BE2C (cell line): ENCODE results near the gene ART5.

ENCODE experiments used
- DNase-seq: peaks from one replicate; pipeline ENCODE4 v3.0.0-alpha.2; 2020
- H3K27me3 ChIP-seq: fragments of 250-450 bp; sonication (Bioruptor Pico); 2 replicates; pipeline ENCODE4 v1.5.1; 2020; ENCODE audit warnings: mild to moderate bottlenecking
- H3K36me3 ChIP-seq: fragments of 250-450 bp; sonication (Bioruptor Pico); 2 replicates; pipeline ENCODE4 v1.5.1; 2020; ENCODE audit warnings: mild to moderate bottlenecking
- H3K4me1 ChIP-seq: fragments of 250-450 bp; sonication (Bioruptor Pico); 2 replicates; pipeline ENCODE4 v1.5.1; 2020
- H3K4me3 ChIP-seq: 2 replicates; pipeline ENCODE4 v1.5.1; 2011; ENCODE audit warnings: low read depth, low read length
- H3K9me3 ChIP-seq: fragments of 250-450 bp; sonication (Bioruptor Pico); 2 replicates; pipeline ENCODE4 v1.5.1; 2020
- TF ChIP-seq, protein P1 (sequence below): IDR thresholded peaks from 2 replicates; pipeline ENCODE4 v1.5.1; 2012; ENCODE audit warnings: mild to moderate bottlenecking, low read depth, low read length

ART5 gene

DNA sequence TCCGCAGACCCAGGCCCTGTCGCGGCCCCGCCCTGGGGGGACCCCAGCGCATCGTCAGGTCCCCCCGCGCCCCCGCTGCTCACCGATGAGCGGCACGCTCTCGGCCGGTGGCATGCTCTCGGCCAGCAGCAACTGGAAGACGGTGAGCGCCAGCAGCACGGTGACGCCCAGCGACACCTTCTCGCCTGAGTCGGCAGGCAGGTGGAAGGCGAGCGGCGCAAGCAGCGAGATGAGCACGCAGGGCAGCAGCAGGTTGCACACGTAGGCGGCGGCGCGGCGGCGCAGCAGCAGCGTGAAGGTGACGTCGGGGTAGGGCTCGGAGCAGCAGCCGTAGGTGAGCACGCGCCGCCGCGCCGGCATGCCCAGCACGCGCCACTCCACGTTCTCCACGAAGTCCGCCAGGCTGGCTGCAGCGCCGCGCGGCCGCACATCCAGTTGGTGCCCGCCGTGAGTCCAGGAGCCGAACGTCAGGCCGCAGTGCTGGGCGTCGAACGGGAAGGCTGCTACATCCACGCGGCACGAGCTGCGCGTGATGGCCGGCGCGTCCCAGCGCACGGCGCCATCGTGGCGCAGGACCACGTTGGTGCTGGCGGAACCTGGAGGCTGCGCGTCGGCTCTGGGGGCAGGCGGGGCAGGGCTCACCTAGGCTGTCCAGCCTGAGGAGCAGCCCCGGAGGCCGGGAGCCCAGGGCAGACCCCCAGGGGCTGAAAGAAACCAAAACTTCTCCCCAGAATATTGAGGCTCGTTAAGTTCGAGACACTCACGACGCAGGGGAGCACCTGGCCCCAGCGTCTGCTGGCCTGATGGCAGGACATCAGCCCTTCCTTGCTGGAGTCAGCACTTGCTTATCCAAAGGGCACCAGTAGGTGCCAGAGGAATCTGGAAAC lies 25.6 kb upstream of the ART5 start:
- Histone ChIP-seq H3K4me1 (no peaks in the 10 kb centered on the region), H3K36me3 (no peaks in the 10 kb centered on the region), H3K27me3 (no peaks in the 10 kb centered on the region), H3K4me3 (no peak overlapping the region), H3K9me3 (no peaks in the 10 kb centered on the region)
- TF ChIP-seq, protein P1, sequence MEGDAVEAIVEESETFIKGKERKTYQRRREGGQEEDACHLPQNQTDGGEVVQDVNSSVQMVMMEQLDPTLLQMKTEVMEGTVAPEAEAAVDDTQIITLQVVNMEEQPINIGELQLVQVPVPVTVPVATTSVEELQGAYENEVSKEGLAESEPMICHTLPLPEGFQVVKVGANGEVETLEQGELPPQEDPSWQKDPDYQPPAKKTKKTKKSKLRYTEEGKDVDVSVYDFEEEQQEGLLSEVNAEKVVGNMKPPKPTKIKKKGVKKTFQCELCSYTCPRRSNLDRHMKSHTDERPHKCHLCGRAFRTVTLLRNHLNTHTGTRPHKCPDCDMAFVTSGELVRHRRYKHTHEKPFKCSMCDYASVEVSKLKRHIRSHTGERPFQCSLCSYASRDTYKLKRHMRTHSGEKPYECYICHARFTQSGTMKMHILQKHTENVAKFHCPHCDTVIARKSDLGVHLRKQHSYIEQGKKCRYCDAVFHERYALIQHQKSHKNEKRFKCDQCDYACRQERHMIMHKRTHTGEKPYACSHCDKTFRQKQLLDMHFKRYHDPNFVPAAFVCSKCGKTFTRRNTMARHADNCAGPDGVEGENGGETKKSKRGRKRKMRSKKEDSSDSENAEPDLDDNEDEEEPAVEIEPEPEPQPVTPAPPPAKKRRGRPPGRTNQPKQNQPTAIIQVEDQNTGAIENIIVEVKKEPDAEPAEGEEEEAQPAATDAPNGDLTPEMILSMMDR, result no peak
- DNase-seq, result no peak

DNA sequence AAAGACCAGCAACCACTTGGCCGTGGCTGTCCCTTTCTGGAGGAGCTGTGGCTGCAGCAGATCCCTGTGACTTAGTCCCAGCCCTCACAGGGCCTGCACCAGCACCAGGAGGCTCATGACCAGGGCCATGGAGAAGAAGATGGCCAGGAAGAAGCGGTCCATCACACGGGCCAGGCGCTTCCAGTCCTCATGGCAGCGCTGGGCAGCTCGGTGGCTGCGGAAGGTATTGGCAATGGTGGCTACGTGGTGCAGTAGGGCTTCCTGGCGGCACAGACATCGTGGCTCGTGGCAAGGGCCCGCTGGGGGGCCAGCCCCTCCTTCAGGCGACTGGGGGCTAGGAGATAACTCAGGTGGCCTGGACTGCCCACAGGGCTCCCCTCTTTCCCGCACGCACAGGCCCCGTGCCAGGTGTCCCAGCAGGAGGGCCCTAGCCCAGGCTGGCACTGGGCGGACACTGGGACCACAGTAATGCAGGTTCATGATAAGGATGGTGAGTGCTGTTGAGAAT lies 24.3 kb upstream of the ART5 start:
- no peak overlapping the region for H3K4me3 ChIP-seq
- H3K27me3 ChIP-seq, result no peaks in the 10 kb centered on the region
- no peak for DNase-seq
- H3K9me3 ChIP-seq, result no peaks in the 10 kb centered on the region
- TF ChIP-seq, protein P1, result no peak
- no peaks in the 10 kb centered on the region for H3K36me3 ChIP-seq
- H3K4me1 ChIP-seq, result no peaks in the 10 kb centered on the region

DNA sequence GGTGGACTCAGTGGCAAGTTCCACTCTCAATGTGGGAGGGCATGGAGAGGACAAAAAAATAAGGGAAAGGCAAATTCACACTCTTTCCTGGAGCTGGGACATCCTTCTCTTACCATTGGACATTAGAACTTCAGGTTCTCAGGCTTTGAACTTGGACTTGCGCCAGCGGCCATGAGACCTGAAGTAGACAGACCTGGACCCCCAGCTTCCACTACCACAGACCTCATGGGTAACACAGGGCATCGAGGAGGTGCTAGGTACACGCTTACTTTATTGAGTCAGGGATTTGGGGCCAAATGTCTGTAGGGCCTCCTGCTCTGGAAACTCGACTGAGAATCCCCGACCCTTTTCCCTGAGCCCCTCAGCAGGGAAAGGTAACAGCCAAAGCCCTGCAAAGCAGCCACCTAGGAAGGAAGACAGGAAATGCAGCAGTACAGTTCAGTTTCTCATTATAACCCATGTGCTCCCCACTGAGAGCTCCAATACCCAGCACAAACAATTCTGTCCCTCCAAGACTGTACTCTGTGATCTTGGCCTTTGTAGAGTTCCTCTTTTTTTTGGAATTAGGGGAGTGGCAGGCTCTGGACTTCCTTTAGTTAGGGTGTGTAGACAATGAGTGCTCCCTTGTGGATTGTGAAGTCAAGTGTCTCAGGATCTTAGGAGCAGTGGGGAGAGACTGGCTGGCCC lies 23.7 kb upstream of the ART5 start:
- no peaks in the 10 kb centered on the region for H3K27me3 ChIP-seq
- no peaks in the 10 kb centered on the region for H3K9me3 ChIP-seq
- H3K4me3 ChIP-seq, result no peak overlapping the region
- H3K36me3 ChIP-seq, result no peaks in the 10 kb centered on the region
- H3K4me1 ChIP-seq, result no peaks in the 10 kb centered on the region
- TF ChIP-seq, protein P1, result no peak
- no peak for DNase-seq

DNA sequence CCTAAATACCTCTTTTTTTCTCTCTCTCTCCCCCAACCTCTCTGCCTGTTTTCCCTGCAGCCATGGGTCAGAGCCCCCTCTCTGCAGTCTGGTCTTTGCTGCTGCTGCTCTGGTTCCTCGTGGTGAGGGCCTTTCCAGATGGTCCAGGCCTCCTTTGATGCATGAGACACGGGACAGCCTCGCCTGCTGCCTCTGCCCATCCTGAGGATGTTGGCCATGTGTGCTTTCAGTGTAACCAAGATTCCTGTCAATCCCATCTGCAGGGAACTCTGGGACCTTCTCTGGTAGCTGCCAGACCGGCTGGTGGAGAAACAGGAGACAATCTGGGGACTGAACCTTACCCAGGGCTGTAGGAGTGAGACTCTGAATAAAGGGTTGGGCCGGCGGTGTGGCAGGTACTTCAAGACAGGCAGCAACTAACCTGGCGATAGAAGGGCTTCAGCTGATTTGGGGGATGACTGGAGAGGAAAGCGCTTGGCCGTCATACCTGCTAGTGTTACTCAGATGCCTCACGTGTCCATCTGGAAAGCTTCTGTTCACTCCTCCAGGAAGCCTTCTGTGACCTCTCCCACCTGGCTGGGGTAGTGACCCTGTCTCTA lies 22.3 kb upstream of the ART5 start:
- no peaks in the 10 kb centered on the region for H3K36me3 ChIP-seq
- TF ChIP-seq, protein P1, result no peak
- H3K27me3 ChIP-seq, result no peaks in the 10 kb centered on the region
- no peaks in the 10 kb centered on the region for H3K9me3 ChIP-seq
- DNase-seq, result no peak
- no peak overlapping the region for H3K4me3 ChIP-seq
- H3K4me1 ChIP-seq, result no peaks in the 10 kb centered on the region

DNA sequence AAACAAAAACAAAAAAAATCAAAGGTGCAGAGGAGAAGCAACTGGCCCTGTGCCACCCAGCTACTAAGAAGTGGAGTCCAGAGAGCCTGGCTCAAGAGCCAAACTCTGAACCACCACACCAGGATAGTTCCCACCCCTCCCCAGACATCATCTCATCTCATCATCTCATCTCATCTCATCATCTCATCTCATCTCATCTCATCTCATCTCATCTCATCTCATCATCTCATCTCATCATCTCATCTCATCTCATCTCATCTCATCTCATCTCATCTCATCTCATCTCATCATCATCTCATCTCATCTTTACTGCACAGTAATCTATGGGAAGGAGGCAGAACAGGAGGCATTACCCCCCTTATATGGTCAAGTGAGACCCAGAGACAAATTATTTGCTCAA lies 21.1 kb upstream of the ART5 start:
- Histone ChIP-seq H3K4me1 (no peaks in the 10 kb centered on the region), H3K27me3 (no peaks in the 10 kb centered on the region), H3K4me3 (no peak overlapping the region), H3K36me3 (no peaks in the 10 kb centered on the region), H3K9me3 (no peaks in the 10 kb centered on the region)
- no peak for DNase-seq
- TF ChIP-seq, protein P1, result no peak
